B cell (primary cell): ENCODE results near the gene CEACAM19.

Experiments used
- CTCF ChIP-seq: fragments of 200-600 bp; IDR thresholded peaks from one replicate; pipeline ENCODE4 v1.8.0; 2022; ENCODE audit warnings: antibody characterized with exemption, mild to moderate bottlenecking
- EZH2 ChIP-seq: IDR thresholded peaks from 2 replicates; pipeline ENCODE4 v1.6.1; 2012; ENCODE audit warnings: borderline replicate concordance, low read depth, mild to moderate bottlenecking, moderate library complexity, low read length; ENCODE audit not compliant: insufficient read depth, poor library complexity, severe bottlenecking

- TF ChIP-seq CTCF (no peak), EZH2 (no peak)
Observed at GRCh38 chr19:44627631-44628030, 43.7 kb upstream of the CEACAM19 start.
